Measurements from ENCODE around the gene TYK2.
"Not testable (repeated sequence)": the region's sequence is repeated elsewhere in the genome, so short reads cannot be mapped to it uniquely, and the experiment has no call there.

The TYK2 gene

GRCh38 chr19:10356431-10356830 is 23.9 kb downstream of the TYK2 start:
- Histone ChIP-seq H3K27ac (ENCODE audit: low read depth, low read length) (no peak overlapping the region), H3K27me3 (ENCODE audit: control insufficient read depth in 1 of 2, insufficient read depth in 2 of 2, low read length in 2 of 2) (no peaks in the 10 kb centered on the region), H3K9me3 (ENCODE audit: control insufficient read depth in 1 of 2, low read length in 2 of 2) (no peaks in the 10 kb centered on the region), H3K4me3 (ENCODE audit: low read depth in 1 of 2, low read length in 2 of 2) (no peak overlapping the region), H3K36me3 (ENCODE audit: control insufficient read depth in 1 of 2, insufficient read depth in 2 of 2, low read length in 2 of 2) (peaks cover 14 to 65% of the 10 kb centered on the region in 2 donors), H3K4me1 (ENCODE audit: control insufficient read depth in 1 of 2, insufficient read depth in 2 of 2, low read length in 2 of 2) (no peaks in the 10 kb centered on the region), H3K9ac (ENCODE audit: low read depth in 1 of 2, low read length in 2 of 2) (no peak overlapping the region)

DNA sequence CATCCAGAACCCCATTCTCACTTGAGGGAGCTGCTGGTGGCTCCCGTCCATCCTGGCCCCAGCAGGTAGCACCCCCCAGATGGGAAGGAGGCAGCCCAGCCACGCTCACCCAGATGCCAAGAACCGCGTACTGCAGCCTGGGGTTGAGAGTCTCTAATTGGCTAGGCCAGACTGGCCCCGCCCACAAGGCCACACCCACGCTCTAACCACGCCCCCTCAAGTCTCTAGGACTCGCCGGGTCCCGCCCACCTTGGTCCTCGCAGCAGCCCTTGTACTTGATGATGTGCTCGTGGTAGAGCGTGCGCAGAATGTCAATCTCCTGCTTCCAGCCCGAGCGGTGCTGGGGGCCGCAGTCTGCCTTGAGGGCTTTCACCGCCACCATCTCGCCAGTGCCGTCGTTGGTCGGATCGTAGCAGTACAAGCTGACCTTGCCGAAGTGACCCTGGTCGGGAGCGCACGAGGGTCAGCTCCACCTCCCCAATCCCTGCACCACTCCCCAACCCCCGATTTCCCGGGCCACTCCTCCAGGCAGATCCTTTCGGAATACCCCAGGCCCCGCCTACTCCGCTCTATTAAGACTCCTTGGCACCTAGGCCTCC is 26.5 kb downstream of the TYK2 start:
- Histone ChIP-seq H3K9me3 (ENCODE audit: control insufficient read depth in 1 of 2, low read length in 2 of 2) (no peaks in the 10 kb centered on the region), H3K4me1 (ENCODE audit: control insufficient read depth in 1 of 2, insufficient read depth in 2 of 2, low read length in 2 of 2) (no peaks in the 10 kb centered on the region), H3K9ac (ENCODE audit: low read depth in 1 of 2, low read length in 2 of 2) (no peak overlapping the region), H3K27me3 (ENCODE audit: control insufficient read depth in 1 of 2, insufficient read depth in 2 of 2, low read length in 2 of 2) (no peaks in the 10 kb centered on the region), H3K4me3 (ENCODE audit: low read depth in 1 of 2, low read length in 2 of 2) (no peak overlapping the region), H3K36me3 (ENCODE audit: control insufficient read depth in 1 of 2, insufficient read depth in 2 of 2, low read length in 2 of 2) (peaks cover 14 to 55% of the 10 kb centered on the region in 2 donors), H3K27ac (ENCODE audit: low read depth, low read length) (peak overlapping the region; percentile 10)

DNA sequence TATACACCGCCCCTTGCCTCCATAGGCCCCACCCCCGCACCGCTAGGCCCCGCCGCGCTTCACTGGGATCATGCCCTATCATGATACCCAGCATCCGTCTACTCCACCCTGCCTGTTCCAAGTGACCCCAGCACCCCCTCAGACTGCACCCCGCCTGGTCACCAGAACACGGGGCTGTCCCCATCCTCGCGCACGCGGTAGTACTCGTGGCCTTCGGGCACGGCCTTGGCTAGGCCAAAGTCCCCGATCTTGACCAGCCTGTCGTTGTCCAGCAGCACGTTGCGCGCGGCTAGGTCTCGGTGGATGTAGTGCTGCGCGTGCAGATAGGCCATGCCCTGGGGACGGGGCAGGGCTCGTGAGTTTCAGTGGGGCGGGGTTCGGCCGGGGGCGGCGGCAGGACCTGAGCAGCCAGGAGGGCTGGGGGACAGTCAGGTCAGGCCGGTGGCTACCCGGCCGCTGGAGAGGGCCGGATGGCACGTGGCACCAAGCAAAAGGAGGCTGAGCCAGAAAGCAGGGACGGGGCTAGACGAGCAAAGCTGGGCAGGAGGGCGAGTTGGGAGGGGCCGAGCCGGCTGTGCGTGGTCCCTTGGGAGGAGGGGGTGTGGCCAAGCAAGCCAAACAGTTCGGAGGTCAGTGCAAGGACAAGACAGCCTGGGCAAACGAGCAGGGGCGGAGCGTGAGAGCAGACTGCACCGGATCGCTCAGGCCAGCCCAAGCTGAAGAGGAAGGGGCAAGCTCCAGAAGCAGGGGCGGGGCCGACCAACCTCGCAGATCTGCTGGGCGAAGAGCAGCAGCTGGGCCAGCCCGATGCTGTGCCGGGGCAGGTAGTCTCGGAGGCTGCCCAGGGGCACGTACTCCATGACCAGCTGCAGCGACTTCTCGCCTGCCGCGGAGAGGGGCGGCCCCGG is 27.4 kb downstream of the TYK2 start:
- Histone ChIP-seq H3K9me3 (ENCODE audit: control insufficient read depth in 1 of 2, low read length in 2 of 2) (no peaks in the 10 kb centered on the region), H3K27me3 (ENCODE audit: control insufficient read depth in 1 of 2, insufficient read depth in 2 of 2, low read length in 2 of 2) (no peaks in the 10 kb centered on the region), H3K9ac (ENCODE audit: low read depth in 1 of 2, low read length in 2 of 2) (no peak overlapping the region), H3K36me3 (ENCODE audit: control insufficient read depth in 1 of 2, insufficient read depth in 2 of 2, low read length in 2 of 2) (peaks cover 14 to 50% of the 10 kb centered on the region in 2 donors), H3K4me3 (ENCODE audit: low read depth in 1 of 2, low read length in 2 of 2) (no peak overlapping the region), H3K27ac (ENCODE audit: low read depth, low read length) (peak overlapping the region; percentile 42), H3K4me1 (ENCODE audit: control insufficient read depth in 1 of 2, insufficient read depth in 2 of 2, low read length in 2 of 2) (no peaks in the 10 kb centered on the region)

GRCh38 chr19:10346509-10346908 is 33.9 kb downstream of the TYK2 start:
- Histone ChIP-seq H3K4me1 (ENCODE audit: control insufficient read depth in 1 of 2, insufficient read depth in 2 of 2, low read length in 2 of 2) (no peaks in the 10 kb centered on the region), H3K27ac (ENCODE audit: low read depth, low read length) (no peak overlapping the region), H3K9me3 (ENCODE audit: control insufficient read depth in 1 of 2, low read length in 2 of 2) (no peaks in the 10 kb centered on the region), H3K27me3 (ENCODE audit: control insufficient read depth in 1 of 2, insufficient read depth in 2 of 2, low read length in 2 of 2) (no peaks in the 10 kb centered on the region), H3K4me3 (ENCODE audit: low read depth in 1 of 2, low read length in 2 of 2) (no peak overlapping the region), H3K36me3 (ENCODE audit: control insufficient read depth in 1 of 2, insufficient read depth in 2 of 2, low read length in 2 of 2) (peaks cover 0 to 8% of the 10 kb centered on the region in 2 donors), H3K9ac (ENCODE audit: low read depth in 1 of 2, low read length in 2 of 2) (no peak overlapping the region)

- no peak overlapping the region for H3K27ac ChIP-seq (ENCODE audit: low read depth, low read length)
- H3K4me1 ChIP-seq (ENCODE audit: control insufficient read depth in 1 of 2, insufficient read depth in 2 of 2, low read length in 2 of 2), result no peaks in the 10 kb centered on the region
- no peak overlapping the region for H3K4me3 ChIP-seq (ENCODE audit: low read depth in 1 of 2, low read length in 2 of 2)
Measured at GRCh38 chr19:10344780-10345179, 35.6 kb downstream of the TYK2 start.

GRCh38 chr19:10343495-10343894 is 36.9 kb downstream of the TYK2 start:
- Histone ChIP-seq H3K9ac (ENCODE audit: low read depth in 1 of 2, low read length in 2 of 2) (no peak overlapping the region), H3K4me1 (ENCODE audit: control insufficient read depth in 1 of 2, insufficient read depth in 2 of 2, low read length in 2 of 2) (peaks cover 0 to 4% of the 10 kb centered on the region in 2 donors)

More at GRCh38 chr19:10344780-10345179, 35.6 kb downstream of the TYK2 start:
- Histone ChIP-seq H3K9me3 (ENCODE audit: control insufficient read depth in 1 of 2, low read length in 2 of 2) (no peaks in the 10 kb centered on the region), H3K27me3 (ENCODE audit: control insufficient read depth in 1 of 2, insufficient read depth in 2 of 2, low read length in 2 of 2) (no peaks in the 10 kb centered on the region), H3K36me3 (ENCODE audit: control insufficient read depth in 1 of 2, insufficient read depth in 2 of 2, low read length in 2 of 2) (no peaks in the 10 kb centered on the region), H3K9ac (ENCODE audit: low read depth in 1 of 2, low read length in 2 of 2) (no peak overlapping the region)

DNA sequence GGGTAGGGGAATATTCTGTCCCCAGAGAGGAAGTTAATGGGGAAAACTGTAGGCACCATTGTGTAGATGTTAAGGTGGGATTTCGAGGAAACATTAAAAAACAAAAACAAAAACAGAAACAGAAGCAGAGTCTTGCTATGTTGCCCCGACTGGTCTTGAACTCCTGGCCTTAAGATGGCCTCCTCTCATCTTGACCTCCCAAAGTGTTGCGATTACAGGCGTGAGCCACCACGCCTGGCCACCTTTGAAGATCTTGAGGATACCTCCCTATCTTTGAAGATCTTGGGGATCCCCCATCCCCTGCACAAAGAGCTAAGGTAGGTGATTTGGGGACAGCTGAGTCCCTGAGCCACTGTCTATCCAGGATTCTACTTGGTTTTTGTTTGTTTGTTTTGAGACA is 40.4 kb downstream of the TYK2 start:
- H3K4me3 ChIP-seq (ENCODE audit: low read depth in 1 of 2, low read length in 2 of 2), result peak overlapping the region in 1 of 2 donors; percentile 60
- no peak overlapping the region for H3K27ac ChIP-seq (ENCODE audit: low read depth, low read length)
- H3K4me1 ChIP-seq (ENCODE audit: control insufficient read depth in 1 of 2, insufficient read depth in 2 of 2, low read length in 2 of 2), result peaks cover 0 to 8% of the 10 kb centered on the region in 2 donors
- H3K27me3 ChIP-seq (ENCODE audit: control insufficient read depth in 1 of 2, insufficient read depth in 2 of 2, low read length in 2 of 2), result no peaks in the 10 kb centered on the region
- H3K9ac ChIP-seq (ENCODE audit: low read depth in 1 of 2, low read length in 2 of 2), result no peak overlapping the region
- H3K36me3 ChIP-seq (ENCODE audit: control insufficient read depth in 1 of 2, insufficient read depth in 2 of 2, low read length in 2 of 2), result no peaks in the 10 kb centered on the region
- H3K9me3 ChIP-seq (ENCODE audit: control insufficient read depth in 1 of 2, low read length in 2 of 2), result no peaks in the 10 kb centered on the region

More at GRCh38 chr19:10343495-10343894, 36.9 kb downstream of the TYK2 start:
- no peak overlapping the region for H3K4me3 ChIP-seq (ENCODE audit: low read depth in 1 of 2, low read length in 2 of 2)
- H3K27me3 ChIP-seq (ENCODE audit: control insufficient read depth in 1 of 2, insufficient read depth in 2 of 2, low read length in 2 of 2), result no peaks in the 10 kb centered on the region
- no peak overlapping the region for H3K27ac ChIP-seq (ENCODE audit: low read depth, low read length)
- H3K36me3 ChIP-seq (ENCODE audit: control insufficient read depth in 1 of 2, insufficient read depth in 2 of 2, low read length in 2 of 2), result no peaks in the 10 kb centered on the region
- no peaks in the 10 kb centered on the region for H3K9me3 ChIP-seq (ENCODE audit: control insufficient read depth in 1 of 2, low read length in 2 of 2)

- H3K4me1 ChIP-seq (ENCODE audit: control insufficient read depth in 1 of 2, insufficient read depth in 2 of 2, low read length in 2 of 2), result peaks cover under 1 to 11% of the 10 kb centered on the region in 2 donors
- H3K36me3 ChIP-seq (ENCODE audit: control insufficient read depth in 1 of 2, insufficient read depth in 2 of 2, low read length in 2 of 2), result no peaks in the 10 kb centered on the region
- H3K27me3 ChIP-seq (ENCODE audit: control insufficient read depth in 1 of 2, insufficient read depth in 2 of 2, low read length in 2 of 2), result no peaks in the 10 kb centered on the region
- no peak within 1 kb of the TSS for H3K27ac ChIP-seq (ENCODE audit: low read depth, low read length)
- H3K4me3 ChIP-seq (ENCODE audit: low read depth in 1 of 2, low read length in 2 of 2), result peak within 1 kb of the TSS; percentile 60 to 66
- H3K9ac ChIP-seq (ENCODE audit: low read depth in 1 of 2, low read length in 2 of 2), result peak within 1 kb of the TSS; percentile 55 to 63
- no peaks in the 10 kb centered on the region for H3K9me3 ChIP-seq (ENCODE audit: control insufficient read depth in 1 of 2, low read length in 2 of 2)
Measured at GRCh38 chr19:10339380-10339960, 40.9 kb downstream of the TYK2 start, which contains the start of gene ICAM3. Gene ICAM3 (minus strand): TSS chr19:10339624. CDS start chr19:10339614, 10 bp downstream.

- Histone ChIP-seq H3K9ac (ENCODE audit: low read depth in 1 of 2, low read length in 2 of 2) (peak overlapping the region; percentile 55 to 63), H3K4me3 (ENCODE audit: low read depth in 1 of 2, low read length in 2 of 2) (peak overlapping the region; percentile 60 to 66), H3K4me1 (ENCODE audit: control insufficient read depth in 1 of 2, insufficient read depth in 2 of 2, low read length in 2 of 2) (peaks cover 6 to 16% of the 10 kb centered on the region in 2 donors), H3K9me3 (ENCODE audit: control insufficient read depth in 1 of 2, low read length in 2 of 2) (no peaks in the 10 kb centered on the region), H3K27ac (ENCODE audit: low read depth, low read length) (no peak overlapping the region), H3K36me3 (ENCODE audit: control insufficient read depth in 1 of 2, insufficient read depth in 2 of 2, low read length in 2 of 2) (no peaks in the 10 kb centered on the region), H3K27me3 (ENCODE audit: control insufficient read depth in 1 of 2, insufficient read depth in 2 of 2, low read length in 2 of 2) (no peaks in the 10 kb centered on the region)
Measured at GRCh38 chr19:10338940-10339339, 41.4 kb downstream of the TYK2 start.

- not testable (repeated sequence) for H3K36me3 ChIP-seq (ENCODE audit: control insufficient read depth in 1 of 2, insufficient read depth in 2 of 2, low read length in 2 of 2); H3K9ac ChIP-seq (ENCODE audit: low read depth in 1 of 2, low read length in 2 of 2); H3K4me3 ChIP-seq (ENCODE audit: low read depth in 1 of 2, low read length in 2 of 2); H3K27me3 ChIP-seq (ENCODE audit: control insufficient read depth in 1 of 2, insufficient read depth in 2 of 2, low read length in 2 of 2); H3K27ac ChIP-seq (ENCODE audit: low read depth, low read length); H3K9me3 ChIP-seq (ENCODE audit: control insufficient read depth in 1 of 2, low read length in 2 of 2)
- H3K4me1 ChIP-seq (ENCODE audit: control insufficient read depth in 1 of 2, insufficient read depth in 2 of 2, low read length in 2 of 2), result peaks cover 18 to 32% of the 10 kb centered on the region in 2 donors
Measured at GRCh38 chr19:10336725-10337124, 43.6 kb downstream of the TYK2 start.

All from duodenal mucosa (tissue), 2 donors.